ENCODE data around the gene APOB.

The APOB gene

GRCh38 chr2:20972792-20973565 lies 70.9 kb downstream of the APOB start:
- H3K9me3 ChIP-seq (ENCODE audit: control insufficient read depth, low read depth, low read length) = no peaks in the 10 kb centered on the region
- H3K4me1 ChIP-seq (ENCODE audit: control insufficient read depth, low read depth, low read length) = no peaks in the 10 kb centered on the region
- no peak overlapping the region for H3K4me3 ChIP-seq (ENCODE audit: low read length)
- no peaks in the 10 kb centered on the region for H3K36me3 ChIP-seq (ENCODE audit: control insufficient read depth, low read depth, low read length)
- H3K27me3 ChIP-seq (ENCODE audit: control insufficient read depth, insufficient read depth, low read length) = no peaks in the 10 kb centered on the region
- no peak overlapping the region for H3K9ac ChIP-seq (ENCODE audit: low read length)
- no peak overlapping the region for H3K27ac ChIP-seq (ENCODE audit: low read length)

DNA sequence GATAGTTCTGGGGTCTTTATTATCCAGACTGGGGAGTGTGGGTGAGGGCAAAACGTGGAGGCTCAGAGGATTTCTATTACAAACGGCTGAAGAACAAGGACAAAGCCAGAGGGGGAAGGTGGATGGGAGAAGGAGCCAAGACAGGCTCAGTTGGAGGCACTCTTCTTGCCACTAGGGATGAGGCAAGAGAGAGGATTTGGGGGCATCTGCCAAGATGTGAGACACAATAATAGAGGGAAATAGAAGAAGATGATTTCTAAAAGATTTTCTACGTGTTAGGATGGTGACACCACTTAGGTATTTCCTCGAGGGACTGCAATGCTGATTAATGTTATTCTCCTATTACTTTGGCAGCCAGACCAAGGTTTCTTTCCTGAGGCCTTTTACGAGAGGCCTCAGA lies 71.8 kb downstream of the APOB start:
- H3K27me3 ChIP-seq (ENCODE audit: control insufficient read depth, insufficient read depth, low read length) = no peaks in the 10 kb centered on the region
- no peaks in the 10 kb centered on the region for H3K36me3 ChIP-seq (ENCODE audit: control insufficient read depth, low read depth, low read length)
- no peak overlapping the region for H3K27ac ChIP-seq (ENCODE audit: low read length)
- H3K4me1 ChIP-seq (ENCODE audit: control insufficient read depth, low read depth, low read length) = no peaks in the 10 kb centered on the region
- no peak overlapping the region for H3K4me3 ChIP-seq (ENCODE audit: low read length)
- no peak overlapping the region for H3K9ac ChIP-seq (ENCODE audit: low read length)
- no peaks in the 10 kb centered on the region for H3K9me3 ChIP-seq (ENCODE audit: control insufficient read depth, low read depth, low read length)

- Histone ChIP-seq H3K27me3 (ENCODE audit: control insufficient read depth, insufficient read depth, low read length) (no peaks in the 10 kb centered on the region), H3K9me3 (ENCODE audit: control insufficient read depth, low read depth, low read length) (no peaks in the 10 kb centered on the region), H3K4me3 (ENCODE audit: low read length) (no peak overlapping the region), H3K9ac (ENCODE audit: low read length) (no peak overlapping the region), H3K36me3 (ENCODE audit: control insufficient read depth, low read depth, low read length) (no peaks in the 10 kb centered on the region), H3K27ac (ENCODE audit: low read length) (no peak overlapping the region), H3K4me1 (ENCODE audit: control insufficient read depth, low read depth, low read length) (no peaks in the 10 kb centered on the region)
Measured at GRCh38 chr2:20970068-20970467, 73.8 kb downstream of the APOB start.

GRCh38 chr2:20966061-20966595 lies 77.7 kb downstream of the APOB start:
- no peaks in the 10 kb centered on the region for H3K27me3 ChIP-seq (ENCODE audit: control insufficient read depth, insufficient read depth, low read length)
- H3K9me3 ChIP-seq (ENCODE audit: control insufficient read depth, low read depth, low read length) = no peaks in the 10 kb centered on the region
- H3K36me3 ChIP-seq (ENCODE audit: control insufficient read depth, low read depth, low read length) = no peaks in the 10 kb centered on the region
- no peak overlapping the region for H3K9ac ChIP-seq (ENCODE audit: low read length)
- H3K27ac ChIP-seq (ENCODE audit: low read length) = no peak overlapping the region
- H3K4me3 ChIP-seq (ENCODE audit: low read length) = no peak overlapping the region
- H3K4me1 ChIP-seq (ENCODE audit: control insufficient read depth, low read depth, low read length) = no peaks in the 10 kb centered on the region

DNA sequence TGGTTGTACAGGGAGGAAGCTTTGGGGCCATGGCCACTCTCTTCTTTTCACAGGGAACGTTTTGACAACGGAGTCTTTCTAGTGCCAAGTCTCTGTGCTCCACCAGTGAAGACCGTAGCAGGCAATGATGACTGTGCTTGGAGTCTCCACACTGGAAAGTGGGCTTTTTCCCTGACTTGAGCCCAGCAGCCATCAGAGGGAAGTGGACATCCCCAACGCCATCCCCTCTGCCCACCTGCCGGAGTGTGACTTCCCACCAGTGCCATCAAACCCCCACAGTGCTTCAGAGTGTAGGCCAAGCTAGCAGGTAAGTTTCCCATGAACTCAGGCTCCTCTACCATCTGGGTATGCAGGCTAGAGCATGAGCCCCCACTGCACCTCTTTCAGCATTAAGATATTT lies 78.7 kb downstream of the APOB start:
- no peak overlapping the region for H3K4me3 ChIP-seq (ENCODE audit: low read length)
- no peaks in the 10 kb centered on the region for H3K4me1 ChIP-seq (ENCODE audit: control insufficient read depth, low read depth, low read length)
- H3K9ac ChIP-seq (ENCODE audit: low read length) = no peak overlapping the region
- no peaks in the 10 kb centered on the region for H3K9me3 ChIP-seq (ENCODE audit: control insufficient read depth, low read depth, low read length)
- no peaks in the 10 kb centered on the region for H3K27me3 ChIP-seq (ENCODE audit: control insufficient read depth, insufficient read depth, low read length)
- no peak overlapping the region for H3K27ac ChIP-seq (ENCODE audit: low read length)
- H3K36me3 ChIP-seq (ENCODE audit: control insufficient read depth, low read depth, low read length) = no peaks in the 10 kb centered on the region

- H3K9ac ChIP-seq (ENCODE audit: low read length) = no peak overlapping the region
- no peaks in the 10 kb centered on the region for H3K36me3 ChIP-seq (ENCODE audit: control insufficient read depth, low read depth, low read length)
- no peak overlapping the region for H3K27ac ChIP-seq (ENCODE audit: low read length)
- H3K4me1 ChIP-seq (ENCODE audit: control insufficient read depth, low read depth, low read length) = no peaks in the 10 kb centered on the region
- H3K9me3 ChIP-seq (ENCODE audit: control insufficient read depth, low read depth, low read length) = no peaks in the 10 kb centered on the region
- no peaks in the 10 kb centered on the region for H3K27me3 ChIP-seq (ENCODE audit: control insufficient read depth, insufficient read depth, low read length)
- H3K4me3 ChIP-seq (ENCODE audit: low read length) = no peak overlapping the region
Measured at GRCh38 chr2:20963867-20964266, 80.0 kb downstream of the APOB start.

GRCh38 chr2:20962939-20963557 lies 80.8 kb downstream of the APOB start:
- no peaks in the 10 kb centered on the region for H3K9me3 ChIP-seq (ENCODE audit: control insufficient read depth, low read depth, low read length)
- no peak overlapping the region for H3K4me3 ChIP-seq (ENCODE audit: low read length)
- H3K36me3 ChIP-seq (ENCODE audit: control insufficient read depth, low read depth, low read length) = no peaks in the 10 kb centered on the region
- no peak overlapping the region for H3K9ac ChIP-seq (ENCODE audit: low read length)
- H3K27me3 ChIP-seq (ENCODE audit: control insufficient read depth, insufficient read depth, low read length) = no peaks in the 10 kb centered on the region
- H3K27ac ChIP-seq (ENCODE audit: low read length) = no peak overlapping the region
- H3K4me1 ChIP-seq (ENCODE audit: control insufficient read depth, low read depth, low read length) = no peaks in the 10 kb centered on the region

DNA sequence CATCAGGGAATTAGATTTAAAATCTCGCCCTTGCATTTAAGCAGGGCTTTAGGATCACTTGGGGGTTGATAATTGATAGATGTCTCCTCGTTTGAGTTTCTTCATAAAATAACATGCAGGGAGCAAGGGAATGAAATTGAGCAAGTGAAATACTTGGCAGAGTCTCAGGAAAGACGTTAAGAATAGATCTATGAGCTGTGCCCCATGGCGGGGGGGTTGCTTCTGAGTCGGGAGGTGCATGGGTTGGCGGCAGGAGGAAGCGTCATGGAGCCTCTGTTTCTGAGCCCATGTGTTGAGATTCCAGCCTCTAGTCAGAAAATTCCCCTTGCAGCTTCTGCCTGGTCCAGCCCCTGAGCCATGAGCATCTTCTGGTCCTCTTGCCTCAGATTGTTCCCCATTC lies 82.0 kb downstream of the APOB start:
- Histone ChIP-seq H3K27ac (ENCODE audit: low read length) (no peak overlapping the region), H3K9me3 (ENCODE audit: control insufficient read depth, low read depth, low read length) (no peaks in the 10 kb centered on the region), H3K27me3 (ENCODE audit: control insufficient read depth, insufficient read depth, low read length) (no peaks in the 10 kb centered on the region), H3K9ac (ENCODE audit: low read length) (no peak overlapping the region), H3K4me3 (ENCODE audit: low read length) (no peak overlapping the region), H3K36me3 (ENCODE audit: control insufficient read depth, low read depth, low read length) (no peaks in the 10 kb centered on the region), H3K4me1 (ENCODE audit: control insufficient read depth, low read depth, low read length) (no peaks in the 10 kb centered on the region)

GRCh38 chr2:20960003-20960402 lies 83.9 kb downstream of the APOB start:
- no peak overlapping the region for H3K4me3 ChIP-seq (ENCODE audit: low read length)
- no peaks in the 10 kb centered on the region for H3K4me1 ChIP-seq (ENCODE audit: control insufficient read depth, low read depth, low read length)
- H3K36me3 ChIP-seq (ENCODE audit: control insufficient read depth, low read depth, low read length) = no peaks in the 10 kb centered on the region
- H3K9ac ChIP-seq (ENCODE audit: low read length) = no peak overlapping the region
- H3K27ac ChIP-seq (ENCODE audit: low read length) = no peak overlapping the region
- H3K27me3 ChIP-seq (ENCODE audit: control insufficient read depth, insufficient read depth, low read length) = no peaks in the 10 kb centered on the region
- H3K9me3 ChIP-seq (ENCODE audit: control insufficient read depth, low read depth, low read length) = no peaks in the 10 kb centered on the region

DNA sequence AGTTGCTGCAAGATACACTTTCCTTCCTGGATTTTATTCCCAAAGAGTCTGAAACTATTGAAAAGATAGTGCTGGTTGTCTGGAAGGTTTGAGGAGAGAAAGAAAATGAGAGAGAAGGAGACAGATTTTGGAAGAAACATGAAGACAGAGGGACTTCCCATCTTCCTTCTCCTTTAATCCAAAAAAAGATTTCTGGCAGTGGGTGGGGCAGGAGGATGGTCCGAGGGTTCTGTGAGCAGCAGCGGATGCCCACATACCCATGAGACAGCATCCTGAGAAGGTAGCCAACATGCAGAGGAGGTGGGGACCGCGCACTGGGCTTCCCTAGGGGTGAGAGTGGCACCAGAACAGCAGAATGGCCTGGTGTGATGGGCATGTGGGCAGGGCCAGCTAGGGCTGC lies 84.6 kb downstream of the APOB start:
- Histone ChIP-seq H3K4me3 (ENCODE audit: low read length) (no peak overlapping the region), H3K4me1 (ENCODE audit: control insufficient read depth, low read depth, low read length) (no peaks in the 10 kb centered on the region), H3K36me3 (ENCODE audit: control insufficient read depth, low read depth, low read length) (no peaks in the 10 kb centered on the region), H3K9me3 (ENCODE audit: control insufficient read depth, low read depth, low read length) (no peaks in the 10 kb centered on the region), H3K9ac (ENCODE audit: low read length) (no peak overlapping the region), H3K27me3 (ENCODE audit: control insufficient read depth, insufficient read depth, low read length) (no peaks in the 10 kb centered on the region), H3K27ac (ENCODE audit: low read length) (no peak overlapping the region)

- Histone ChIP-seq H3K27me3 (ENCODE audit: control insufficient read depth, insufficient read depth, low read length) (no peaks in the 10 kb centered on the region), H3K27ac (ENCODE audit: low read length) (no peak overlapping the region), H3K4me1 (ENCODE audit: control insufficient read depth, low read depth, low read length) (no peaks in the 10 kb centered on the region), H3K9me3 (ENCODE audit: control insufficient read depth, low read depth, low read length) (no peaks in the 10 kb centered on the region), H3K36me3 (ENCODE audit: control insufficient read depth, low read depth, low read length) (no peaks in the 10 kb centered on the region), H3K9ac (ENCODE audit: low read length) (no peak overlapping the region), H3K4me3 (ENCODE audit: low read length) (no peak overlapping the region)
Measured at GRCh38 chr2:20957788-20958525, 85.9 kb downstream of the APOB start.

Measured in iPS-18a (cell line).